ENCODE measurements around the gene CISH.

DNA sequence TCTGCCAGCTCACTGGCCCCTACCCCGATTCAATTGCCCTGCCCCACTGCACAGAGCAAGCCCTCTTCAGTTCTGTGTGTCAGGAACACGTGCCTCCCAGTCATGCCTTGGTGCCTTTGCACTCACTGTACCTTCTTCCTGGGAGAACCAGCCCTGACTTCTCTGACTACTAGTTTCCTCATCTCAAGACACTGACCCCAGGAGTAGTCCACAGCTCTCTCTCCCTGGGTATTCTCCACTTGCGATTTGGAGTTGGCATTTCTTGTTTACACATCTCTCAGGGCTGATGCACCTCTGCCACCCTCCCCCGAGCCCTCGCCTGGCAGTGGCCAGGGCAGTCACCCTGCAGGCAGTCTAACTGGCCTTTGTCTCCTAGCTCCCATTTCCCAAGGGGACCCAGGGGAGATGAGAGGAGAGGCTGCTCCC, 5.7 kb downstream of the CISH start:
- TF ChIP-seq, protein P1, sequence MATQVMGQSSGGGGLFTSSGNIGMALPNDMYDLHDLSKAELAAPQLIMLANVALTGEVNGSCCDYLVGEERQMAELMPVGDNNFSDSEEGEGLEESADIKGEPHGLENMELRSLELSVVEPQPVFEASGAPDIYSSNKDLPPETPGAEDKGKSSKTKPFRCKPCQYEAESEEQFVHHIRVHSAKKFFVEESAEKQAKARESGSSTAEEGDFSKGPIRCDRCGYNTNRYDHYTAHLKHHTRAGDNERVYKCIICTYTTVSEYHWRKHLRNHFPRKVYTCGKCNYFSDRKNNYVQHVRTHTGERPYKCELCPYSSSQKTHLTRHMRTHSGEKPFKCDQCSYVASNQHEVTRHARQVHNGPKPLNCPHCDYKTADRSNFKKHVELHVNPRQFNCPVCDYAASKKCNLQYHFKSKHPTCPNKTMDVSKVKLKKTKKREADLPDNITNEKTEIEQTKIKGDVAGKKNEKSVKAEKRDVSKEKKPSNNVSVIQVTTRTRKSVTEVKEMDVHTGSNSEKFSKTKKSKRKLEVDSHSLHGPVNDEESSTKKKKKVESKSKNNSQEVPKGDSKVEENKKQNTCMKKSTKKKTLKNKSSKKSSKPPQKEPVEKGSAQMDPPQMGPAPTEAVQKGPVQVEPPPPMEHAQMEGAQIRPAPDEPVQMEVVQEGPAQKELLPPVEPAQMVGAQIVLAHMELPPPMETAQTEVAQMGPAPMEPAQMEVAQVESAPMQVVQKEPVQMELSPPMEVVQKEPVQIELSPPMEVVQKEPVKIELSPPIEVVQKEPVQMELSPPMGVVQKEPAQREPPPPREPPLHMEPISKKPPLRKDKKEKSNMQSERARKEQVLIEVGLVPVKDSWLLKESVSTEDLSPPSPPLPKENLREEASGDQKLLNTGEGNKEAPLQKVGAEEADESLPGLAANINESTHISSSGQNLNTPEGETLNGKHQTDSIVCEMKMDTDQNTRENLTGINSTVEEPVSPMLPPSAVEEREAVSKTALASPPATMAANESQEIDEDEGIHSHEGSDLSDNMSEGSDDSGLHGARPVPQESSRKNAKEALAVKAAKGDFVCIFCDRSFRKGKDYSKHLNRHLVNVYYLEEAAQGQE (IDR thresholded peaks at IDR 0.05; ENCODE audit: low read depth, low read length): no peak
- TF ChIP-seq NFYB (IDR thresholded peaks at IDR 0.05; ENCODE audit: insufficient read depth, low read depth, low read length): no peak
- TF ChIP-seq ZZZ3 (IDR thresholded peaks at IDR 0.05; ENCODE audit: control insufficient read depth, insufficient read length, low read depth): no peak
- no peak for TF ChIP-seq TAF1 (IDR thresholded peaks at IDR 0.05; ENCODE audit: borderline replicate concordance, low read depth, low read length)
- TF ChIP-seq, protein P2, sequence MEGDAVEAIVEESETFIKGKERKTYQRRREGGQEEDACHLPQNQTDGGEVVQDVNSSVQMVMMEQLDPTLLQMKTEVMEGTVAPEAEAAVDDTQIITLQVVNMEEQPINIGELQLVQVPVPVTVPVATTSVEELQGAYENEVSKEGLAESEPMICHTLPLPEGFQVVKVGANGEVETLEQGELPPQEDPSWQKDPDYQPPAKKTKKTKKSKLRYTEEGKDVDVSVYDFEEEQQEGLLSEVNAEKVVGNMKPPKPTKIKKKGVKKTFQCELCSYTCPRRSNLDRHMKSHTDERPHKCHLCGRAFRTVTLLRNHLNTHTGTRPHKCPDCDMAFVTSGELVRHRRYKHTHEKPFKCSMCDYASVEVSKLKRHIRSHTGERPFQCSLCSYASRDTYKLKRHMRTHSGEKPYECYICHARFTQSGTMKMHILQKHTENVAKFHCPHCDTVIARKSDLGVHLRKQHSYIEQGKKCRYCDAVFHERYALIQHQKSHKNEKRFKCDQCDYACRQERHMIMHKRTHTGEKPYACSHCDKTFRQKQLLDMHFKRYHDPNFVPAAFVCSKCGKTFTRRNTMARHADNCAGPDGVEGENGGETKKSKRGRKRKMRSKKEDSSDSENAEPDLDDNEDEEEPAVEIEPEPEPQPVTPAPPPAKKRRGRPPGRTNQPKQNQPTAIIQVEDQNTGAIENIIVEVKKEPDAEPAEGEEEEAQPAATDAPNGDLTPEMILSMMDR (IDR thresholded peaks at IDR 0.05 in 2 of 3, conservative IDR thresholded peaks at IDR 0.05 in 1 of 3; ENCODE audit: control insufficient read depth in 2 of 3, extremely low read depth in 1 of 3, insufficient read depth in 1 of 3, low read depth in 3 of 3, low read length in 3 of 3): no peak
- no peak for TF ChIP-seq EZH2 (IDR thresholded peaks at IDR 0.05; ENCODE audit: borderline replicate concordance, control insufficient read depth, low read depth, low read length)
- TF ChIP-seq POLR2AphosphoS5 (IDR thresholded peaks at IDR 0.05; ENCODE audit: low read length): no peak
- TF ChIP-seq MXI1 (IDR thresholded peaks at IDR 0.05; ENCODE audit: low read depth, low read length): no peak
- TF ChIP-seq NFIC (IDR thresholded peaks at IDR 0.05; ENCODE audit: low read depth, low read length): no peak

Data from GM12878 (cell line).